Endothelial cell of umbilical vein (primary cell): ENCODE results near the gene KMT5C. TPM values are rescaled to one million over a fixed set of nuclear protein-coding genes. Genes with fewer than 3 reads are reported as not detected.

ENCODE experiments used
- BruUV-seq: library from RNA; stranded (reverse); fragments of 400-500 nt; replicated peaks from 2 replicates; lab custom pipeline; 2021; lab: Mats Ljungman, UMichigan
- CTCF ChIA-PET: fragments of 300-600, 350-600 bp; sonication (Branson Sonifier 250); formaldehyde crosslinking; loops from one replicate; lab custom pipeline; 2021; ENCODE audit warnings: antibody characterized with exemption, inconsistent platforms; lab: Charles Lee
- POLR2A ChIA-PET: fragments of 300-600, 350-600 bp; sonication (Branson Sonifier 250); formaldehyde crosslinking; loops from one replicate; lab custom pipeline; 2021; ENCODE audit warnings: antibody characterized with exemption, inconsistent platforms; lab: Charles Lee
- DNase-seq: peaks from one replicate; pipeline ENCODE4 v3.0.0-alpha.2; 2011; ENCODE audit warnings: low read depth, low spot score
- FAIRE-seq: peaks from 2 replicates; lab custom pipeline; 2011; peaks lifted over from hg19 to GRCh38; lab: Jason Lieb, UNC
- H2AFZ ChIP-seq: 2 replicates; pipeline ENCODE4 v1.6.0; 2012; ENCODE audit warnings: low read depth, low read length, control low read depth, inconsistent platforms
- H3K27ac ChIP-seq: 2 replicates; pipeline ENCODE4 v1.5.1; 2011; ENCODE audit warnings: low read depth, mild to moderate bottlenecking, control low read depth, low read length, moderate library complexity; ENCODE audit not compliant: insufficient read depth
- H3K27me3 ChIP-seq, 2 experiments: 2 replicates each; pipeline versions ENCODE4 v1.6.0 to v1.6.1; 2011; ENCODE audit warnings: low read length in 2 of 2, mixed read lengths in 1 of 2; ENCODE audit not compliant: control insufficient read depth in 2 of 2, insufficient read depth in 2 of 2
- H3K36me3 ChIP-seq, 2 experiments: 2 replicates in 1 of 2; 3 replicates in 1 of 2; pipeline ENCODE4 v1.5.1; 2011; ENCODE audit warnings: low read length in 2 of 2, mild to moderate bottlenecking in 1 of 2, moderate library complexity in 1 of 2; ENCODE audit not compliant: control insufficient read depth in 2 of 2, insufficient read depth in 2 of 2; ENCODE audit errors: extremely low read depth in 1 of 2
- H3K4me1 ChIP-seq: 3 replicates; pipeline ENCODE4 v1.5.1; 2011; ENCODE audit warnings: mild to moderate bottlenecking, low read length; ENCODE audit not compliant: control insufficient read depth, insufficient read depth; ENCODE audit errors: extremely low read depth
- H3K4me2 ChIP-seq: 2 replicates; pipeline ENCODE4 v1.6.1; 2011; ENCODE audit warnings: low read length, control low read depth, mixed read lengths; ENCODE audit not compliant: insufficient read depth
- H3K4me3 ChIP-seq, 3 experiments: fragments of 200-600 bp in 1 of 3; sonication (generic), shearing (Covaris generic) in 1 of 3; replicated peaks in 1 of 3; 2 replicates each; pipeline ENCODE4 v1.5.1; 2011 to 2016; ENCODE audit warnings: control low read depth in 3 of 3, low read length in 3 of 3, mild to moderate bottlenecking in 2 of 3, inconsistent platforms in 1 of 3, low read depth in 1 of 3, moderate library complexity in 1 of 3; ENCODE audit not compliant: insufficient read depth in 1 of 3
- H3K79me2 ChIP-seq: 2 replicates; pipeline ENCODE4 v1.6.0; 2012; ENCODE audit warnings: low read length, inconsistent platforms; ENCODE audit not compliant: control insufficient read depth, insufficient read depth
- H3K9ac ChIP-seq: replicated peaks from 2 replicates; pipeline ENCODE3; 2011; ENCODE audit warnings: low read length, control low read depth; ENCODE audit not compliant: insufficient read depth; ENCODE audit errors: extremely low read depth
- H3K9me1 ChIP-seq: replicated peaks from 3 replicates; pipeline ENCODE4 v1.6.0; 2011; ENCODE audit warnings: mild to moderate bottlenecking, low read length; ENCODE audit not compliant: control insufficient read depth, insufficient read depth; ENCODE audit errors: extremely low read depth
- H3K9me3 ChIP-seq: replicated peaks from 2 replicates; pipeline ENCODE4 v1.5.1; 2012; ENCODE audit warnings: low read length, inconsistent platforms; ENCODE audit not compliant: control insufficient read depth, insufficient read depth
- H4K20me1 ChIP-seq: replicated peaks from 2 replicates; pipeline ENCODE3; 2011; ENCODE audit warnings: mild to moderate bottlenecking, low read length; ENCODE audit not compliant: control insufficient read depth, insufficient read depth; ENCODE audit errors: extremely low read depth
- CTCF ChIP-seq, 2 donors: IDR thresholded peaks; 1 replicate in 1 of 2; 2 replicates in 1 of 2; pipeline ENCODE4 v1.5.1; 2011; ENCODE audit warnings: low read length in 2 of 2, mild to moderate bottlenecking in 2 of 2, moderate library complexity in 2 of 2, control low read depth in 1 of 2, inconsistent platforms in 1 of 2, low read depth in 1 of 2; ENCODE audit not compliant: insufficient read depth in 1 of 2; ENCODE audit errors: extremely low read depth in 1 of 2
- EZH2 ChIP-seq: IDR thresholded peaks from 2 replicates; pipeline ENCODE4 v1.6.1; 2012; ENCODE audit warnings: borderline replicate concordance, low read depth, mild to moderate bottlenecking, moderate library complexity, low read length, inconsistent platforms; ENCODE audit not compliant: severe bottlenecking
- FOS ChIP-seq: IDR thresholded peaks from 2 replicates; pipeline ENCODE4 v1.6.1; 2011; ENCODE audit warnings: mild to moderate bottlenecking, low read length, moderate library complexity, borderline replicate concordance; ENCODE audit not compliant: insufficient read depth
- GATA2 ChIP-seq: IDR thresholded peaks from 2 replicates; pipeline ENCODE4 v1.7.0; 2011; ENCODE audit warnings: low read depth, mild to moderate bottlenecking, moderate library complexity, mixed read lengths, low read length; ENCODE audit not compliant: insufficient read length, insufficient read depth
- JUN ChIP-seq: IDR thresholded peaks from 2 replicates; pipeline ENCODE4 v1.6.1; 2011; ENCODE audit warnings: borderline replicate concordance, low read depth; ENCODE audit not compliant: insufficient read length, insufficient read depth
- MAX ChIP-seq: IDR thresholded peaks from 2 replicates; pipeline ENCODE4 v1.6.1; 2011; ENCODE audit not compliant: insufficient read depth, insufficient read length
- MYC ChIP-seq: IDR thresholded peaks from one replicate; pipeline ENCODE4 v1.6.1; 2011; ENCODE audit warnings: mild to moderate bottlenecking, low read depth, low read length
- POLR2A ChIP-seq: IDR thresholded peaks from 2 replicates; pipeline ENCODE4 v1.6.1; 2012; ENCODE audit warnings: low read depth, mild to moderate bottlenecking, control low read depth, low read length
- POLR2AphosphoS5 ChIP-seq: IDR thresholded peaks from 2 replicates; pipeline ENCODE4 v1.6.1; 2012; ENCODE audit warnings: low read depth, mild to moderate bottlenecking, control low read depth, low read length, moderate library complexity; ENCODE audit not compliant: insufficient read depth
- dilution Hi-C: fragments of 300-500 bp; cut with MboI; formaldehyde crosslinking; loops from one replicate; pipeline ENCODE4 v1.15.0; 2019; ENCODE audit warnings: low sequenced_read_pairs; ENCODE audit not compliant: extremely low pct_ligation_motif_present
- intact Hi-C: fragments of 100-400 bp; cut with micrococcal nuclease; formaldehyde crosslinking; loops from one replicate; pipeline ENCODE4 v1.10.0; 2022
- polyA plus RNA-seq, 4 experiments: library from polyadenylated mRNA; depleted of rRNA in 3 of 4; stranded (reverse) in 3 of 4; unstranded in 1 of 4; fragments of >200 nt; gene quantifications; 2 replicates each; pipeline versions ENCODE4 v1.2.1 to v1.2.3, GENCODE V29; 2011 to 2012; ENCODE audit warnings: missing spikeins in 1 of 4
- total RNA-seq: library from RNA; stranded (reverse); gene quantifications from 2 replicates; pipeline ENCODE4 v1.2.3, GENCODE V29; 2021

Gene KMT5C
- total and polyA plus RNA-seq, 2 donors (not counting 3 experiments of a cell fraction or from before 2014, with no cell fraction given) = 7.2 to 13.5 TPM

- Histone ChIP-seq H3K27ac (no peak overlapping the region), H3K4me2 (no peak overlapping the region), H3K4me3 (no peak overlapping the region), H3K36me3 (no peaks in the 10 kb centered on the region), H3K9me1 (no peaks in the 10 kb centered on the region), H2AFZ (no peak overlapping the region), H3K27me3 (peaks cover 0 to 2% of the 10 kb centered on the region in 2 experiments), H4K20me1 (no peaks in the 10 kb centered on the region), H3K9me3 (no peaks in the 10 kb centered on the region), H3K79me2 (no peaks in the 10 kb centered on the region), H3K4me1 (no peaks in the 10 kb centered on the region), H3K9ac (no peak overlapping the region)
- dilution Hi-C loops = no loop called here
- BruUV-seq = no TSS peak
- DNase-seq = no peak
- ChIA-PET POLR2A (no interaction called here), CTCF (interaction anchor here (1.9 to 3.0 kb wide), 4 partner anchors 10 to 96 kb away, joined by 5 to 17 read pairs (median 8); partner anchors contain the start of gene KMT5C)
- intact Hi-C loops = no loop called here
- TF ChIP-seq EZH2 (no peak), CTCF (IDR thresholded peaks at IDR 0.05; ENCODE audit: extremely low read depth in 1 of 2, insufficient read depth in 1 of 2, low read depth in 1 of 2, low read length in 2 of 2) (no peak), MYC (no peak), MAX (no peak), POLR2AphosphoS5 (no peak), POLR2A (no peak), GATA2 (no peak), JUN (no peak), FOS (no peak)
- FAIRE-seq = no peak
These were observed 17.3 kb upstream of the KMT5C start for GRCh38 chr19:55322204-55322885.
